GM20000 (cell line): ENCODE measurements around the gene TCEANC2.
"Not testable (repeated sequence)": the region's sequence is repeated elsewhere in the genome, so short reads cannot be mapped to it uniquely, and the experiment has no call there.

ENCODE experiments used
- DNase-seq: peaks from one replicate; pipeline ENCODE4 v3.0.0; 2012; ENCODE audit warnings: low spot score
- TF ChIP-seq, protein P1 (sequence below): IDR thresholded peaks from 2 replicates; pipeline ENCODE4 v1.5.1; 2012; ENCODE audit warnings: mild to moderate bottlenecking, control low read depth; ENCODE audit errors: extremely low read depth, missing control alignments

TCEANC2 gene

DNA sequence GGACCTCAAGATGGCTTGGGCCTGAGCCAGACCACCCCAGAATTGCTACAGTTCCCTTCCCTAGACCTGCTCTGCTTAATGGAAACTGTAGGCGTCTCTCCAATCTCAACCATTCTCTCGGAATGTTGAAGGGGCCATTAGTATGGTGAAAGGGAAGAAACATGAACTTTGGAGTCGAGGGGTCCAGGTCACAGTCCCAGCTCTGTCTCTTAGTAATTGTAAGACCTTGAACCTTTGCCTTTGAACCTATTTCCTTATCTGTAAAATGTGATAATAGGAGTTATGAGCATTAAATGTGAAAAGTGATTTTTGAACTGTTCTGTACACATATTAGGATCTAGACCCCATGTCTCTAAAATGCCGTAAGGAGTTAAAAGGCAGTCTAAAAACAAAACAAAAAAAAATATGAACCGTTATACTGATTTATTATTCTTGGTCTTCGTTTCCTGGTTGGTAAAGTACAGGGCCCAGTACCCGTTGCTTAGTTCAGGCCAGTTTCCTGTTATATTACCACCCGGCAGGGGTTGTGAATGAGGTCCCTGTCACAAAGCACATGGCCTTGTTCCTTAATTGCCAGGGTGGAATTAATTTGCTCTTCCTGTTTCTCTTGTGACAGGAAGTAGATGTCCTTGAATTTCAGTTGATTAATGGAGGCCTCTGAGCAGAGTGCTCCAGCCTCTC is 42.3 kb downstream of the TCEANC2 start:
- TF ChIP-seq, protein P1, sequence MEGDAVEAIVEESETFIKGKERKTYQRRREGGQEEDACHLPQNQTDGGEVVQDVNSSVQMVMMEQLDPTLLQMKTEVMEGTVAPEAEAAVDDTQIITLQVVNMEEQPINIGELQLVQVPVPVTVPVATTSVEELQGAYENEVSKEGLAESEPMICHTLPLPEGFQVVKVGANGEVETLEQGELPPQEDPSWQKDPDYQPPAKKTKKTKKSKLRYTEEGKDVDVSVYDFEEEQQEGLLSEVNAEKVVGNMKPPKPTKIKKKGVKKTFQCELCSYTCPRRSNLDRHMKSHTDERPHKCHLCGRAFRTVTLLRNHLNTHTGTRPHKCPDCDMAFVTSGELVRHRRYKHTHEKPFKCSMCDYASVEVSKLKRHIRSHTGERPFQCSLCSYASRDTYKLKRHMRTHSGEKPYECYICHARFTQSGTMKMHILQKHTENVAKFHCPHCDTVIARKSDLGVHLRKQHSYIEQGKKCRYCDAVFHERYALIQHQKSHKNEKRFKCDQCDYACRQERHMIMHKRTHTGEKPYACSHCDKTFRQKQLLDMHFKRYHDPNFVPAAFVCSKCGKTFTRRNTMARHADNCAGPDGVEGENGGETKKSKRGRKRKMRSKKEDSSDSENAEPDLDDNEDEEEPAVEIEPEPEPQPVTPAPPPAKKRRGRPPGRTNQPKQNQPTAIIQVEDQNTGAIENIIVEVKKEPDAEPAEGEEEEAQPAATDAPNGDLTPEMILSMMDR: no peak
- DNase-seq: no peak

DNA sequence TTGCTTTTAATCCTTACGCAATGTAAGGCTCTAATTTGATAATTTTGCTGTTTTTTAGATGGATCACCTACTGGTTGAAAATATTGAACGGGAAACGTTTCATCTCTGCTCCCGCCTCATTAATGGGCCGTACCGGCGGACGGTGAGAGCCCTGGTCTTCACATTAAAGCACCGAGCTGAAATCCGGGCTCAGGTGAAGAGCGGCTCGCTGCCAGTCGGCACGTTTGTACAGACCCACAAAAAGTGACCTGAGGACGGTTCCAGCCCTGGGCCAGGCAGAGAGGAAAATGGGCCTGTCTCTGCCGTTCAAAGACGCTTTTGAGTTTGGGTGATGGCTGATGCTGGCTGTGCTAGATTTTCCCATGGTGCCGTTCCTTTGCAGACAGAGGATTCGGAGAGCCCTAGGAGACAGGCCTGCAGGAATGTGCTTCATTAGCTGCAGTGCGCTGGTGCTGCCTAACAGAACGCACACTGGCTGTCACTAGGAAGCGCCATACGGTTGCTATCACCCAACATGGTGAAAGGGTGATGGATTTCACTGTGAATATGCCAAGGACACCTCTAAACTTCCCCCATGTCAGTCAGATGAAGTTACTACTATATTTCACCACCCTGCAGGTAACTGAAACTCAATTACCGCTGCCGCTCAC is 42.9 kb downstream of the TCEANC2 start:
- DNase-seq: no peak
- TF ChIP-seq, protein P1: no peak

DNA sequence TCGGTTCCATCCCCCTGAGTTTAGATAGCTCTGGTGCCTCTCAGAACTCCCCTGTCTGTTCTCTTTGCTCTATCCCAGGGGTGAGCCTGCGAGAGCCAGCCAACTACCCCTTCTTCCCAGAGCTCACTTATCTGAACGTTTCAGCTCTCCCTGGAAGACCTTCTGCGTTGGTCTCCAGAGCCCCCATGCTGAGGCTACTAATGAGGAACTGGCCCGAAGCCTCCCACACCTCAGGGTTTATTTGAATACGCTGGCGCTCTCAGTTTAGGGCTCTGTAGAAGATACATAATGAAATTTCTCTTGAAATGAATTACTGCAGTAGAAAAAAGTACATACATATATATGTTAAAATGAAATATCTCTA is 43.5 kb downstream of the TCEANC2 start:
- DNase-seq: no peak
- TF ChIP-seq, protein P1: no peak

DNA sequence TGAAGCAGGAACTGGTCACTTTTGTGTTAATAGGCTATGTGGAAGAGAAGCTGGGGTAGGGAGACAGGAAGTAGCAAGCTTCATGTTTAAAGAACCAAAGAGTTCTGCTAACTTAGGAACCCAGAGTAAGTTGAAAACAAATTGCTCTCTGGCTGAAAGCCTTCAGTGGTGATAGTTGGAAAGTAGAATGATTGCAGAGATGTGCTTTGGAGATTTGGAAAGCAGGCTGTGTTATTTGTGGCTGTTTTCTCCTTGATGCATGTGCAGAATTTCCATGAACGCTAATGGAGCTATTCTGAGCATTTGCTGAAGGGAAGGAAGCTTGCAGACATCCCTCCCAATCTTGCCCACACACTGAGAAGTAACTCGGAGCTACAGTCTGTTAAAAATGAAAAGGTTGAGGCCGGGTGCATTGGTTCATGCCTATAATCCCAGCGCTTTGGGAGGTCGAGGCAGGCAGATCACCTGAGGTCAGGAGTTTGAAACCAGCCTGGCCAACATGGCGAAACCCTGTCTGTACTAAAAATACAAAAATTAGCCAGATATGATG is 45.7 kb downstream of the TCEANC2 start:
- TF ChIP-seq, protein P1: no peak
- DNase-seq: no peak

DNA sequence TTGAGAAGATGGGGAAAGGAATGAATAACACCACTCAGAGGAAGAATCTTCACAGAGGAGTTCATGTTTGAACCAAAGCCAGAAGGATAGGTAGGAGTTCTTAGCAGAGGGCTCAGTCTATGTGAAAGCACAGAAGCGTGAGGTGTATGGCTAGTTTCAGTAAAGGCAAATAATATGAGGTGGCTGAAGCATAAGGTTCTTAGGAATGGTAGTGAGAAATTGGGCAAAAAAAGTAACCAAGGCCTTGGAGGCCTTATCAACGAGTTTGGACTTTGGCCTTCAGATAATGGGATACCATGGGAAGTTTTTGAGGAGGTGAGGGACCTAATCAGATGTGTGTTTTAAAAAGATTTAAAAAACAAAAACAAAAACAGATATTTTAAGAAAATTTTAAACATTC is 47.1 kb downstream of the TCEANC2 start:
- no peak for DNase-seq
- TF ChIP-seq, protein P1: no peak

DNA sequence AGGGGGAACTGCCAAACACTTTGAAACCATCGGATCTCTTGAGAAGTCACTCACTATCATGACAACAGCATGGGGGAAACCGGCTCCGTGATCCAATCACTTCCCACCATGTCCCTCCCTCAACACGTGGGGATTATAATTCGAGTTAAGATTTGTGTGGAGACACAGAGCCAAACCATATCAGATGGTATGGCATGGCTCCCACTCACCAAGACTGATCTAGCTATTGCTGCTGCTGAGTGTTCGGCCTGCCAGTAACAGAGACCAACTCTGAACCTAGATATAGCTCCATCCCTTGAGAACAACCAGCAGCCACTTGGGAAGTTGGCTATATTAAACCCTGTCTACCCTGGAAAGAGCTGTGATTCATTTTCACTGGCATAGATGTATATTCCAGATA is 50.0 kb downstream of the TCEANC2 start:
- no peak for DNase-seq
- TF ChIP-seq, protein P1: no peak

DNA sequence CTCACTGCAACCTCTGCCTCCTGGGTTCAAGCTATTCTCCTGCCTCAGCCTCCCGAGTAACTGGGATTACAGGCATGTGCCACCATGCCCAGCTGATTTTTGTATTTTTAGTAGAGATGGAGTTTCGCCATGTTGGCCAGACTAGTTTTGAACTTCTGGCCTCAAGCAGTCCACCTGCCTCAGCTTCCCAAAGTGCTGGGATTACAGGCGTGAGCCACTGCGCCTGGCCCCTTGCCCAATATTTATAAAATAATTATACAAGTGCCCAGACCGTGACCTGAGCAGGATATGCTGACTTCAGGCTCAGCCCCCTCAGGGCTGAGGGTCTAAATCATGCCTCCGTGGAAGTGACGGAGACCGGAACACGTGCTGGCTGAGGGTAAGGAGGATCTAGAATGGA is 51.2 kb downstream of the TCEANC2 start:
- DNase-seq: not testable (repeated sequence)
